GM19240 (cell line): ENCODE data around the gene EDC4.
"Not testable (repeated sequence)": the region's sequence is repeated elsewhere in the genome, so short reads cannot be mapped to it uniquely, and the experiment has no call there.

ENCODE experiments used
- DNase-seq: peaks from one replicate; pipeline ENCODE4 v3.0.0; 2011; ENCODE audit warnings: low spot score; ENCODE audit not compliant: insufficient read length

The EDC4 gene

GRCh38 chr16:67848118-67848517, 24.7 kb upstream of the EDC4 start:
- no peak for DNase-seq

- DNase-seq = no peak
Measured at GRCh38 chr16:67853670-67854069, 19.2 kb upstream of the EDC4 start.

GRCh38 chr16:67855789-67856188, 17.1 kb upstream of the EDC4 start:
- no peak for DNase-seq

- no peak for DNase-seq
Measured at GRCh38 chr16:67856927-67857546, 15.8 kb upstream of the EDC4 start.

GRCh38 chr16:67857547-67858233, 15.2 kb upstream of the EDC4 start:
- no peak for DNase-seq

- no peak for DNase-seq
Measured at GRCh38 chr16:67858500-67858899, 14.4 kb upstream of the EDC4 start.

GRCh38 chr16:67860589-67861398, 12.1 kb upstream of the EDC4 start:
- DNase-seq = no peak

- DNase-seq = no peak
Measured at GRCh38 chr16:67861877-67862276, 11.0 kb upstream of the EDC4 start.

GRCh38 chr16:67862623-67863583, 9.9 kb upstream of the EDC4 start:
- no peak for DNase-seq

GRCh38 chr16:67864044-67864443, 8.8 kb upstream of the EDC4 start:
- not testable (repeated sequence) for DNase-seq

- no peak for DNase-seq
Measured at GRCh38 chr16:67864594-67864993, 8.3 kb upstream of the EDC4 start.

- DNase-seq = no peak
Measured at GRCh38 chr16:67865318-67865717, 7.5 kb upstream of the EDC4 start.

- DNase-seq = no peak
Measured at GRCh38 chr16:67868290-67868689, 4.6 kb upstream of the EDC4 start.

GRCh38 chr16:67869653-67870052, 3.2 kb upstream of the EDC4 start:
- DNase-seq = no peak

- DNase-seq = no peak
Measured at GRCh38 chr16:67871256-67871655, 1.6 kb upstream of the EDC4 start.

- no peak for DNase-seq
Measured at GRCh38 chr16:67872131-67872630, 671 bp upstream of the EDC4 start.

GRCh38 chr16:67873435-67874370, 851 bp downstream of the EDC4 start:
- DNase-seq = no peak

- no peak for DNase-seq
Measured at GRCh38 chr16:67874372-67874771, 1.5 kb downstream of the EDC4 start.

- no peak for DNase-seq
Measured at GRCh38 chr16:67877064-67877463, 4.2 kb downstream of the EDC4 start.

GRCh38 chr16:67878232-67878631, 5.4 kb downstream of the EDC4 start:
- DNase-seq = no peak
